ENCODE results near the gene HEXD. TPM values are rescaled to one million over a fixed set of nuclear protein-coding genes. Genes with fewer than 3 reads are reported as not detected.

The HEXD gene
- total RNA-seq, 1 donor from 2014 or later, result 11.4 TPM

GRCh38 chr17:82400206-82400605 is 17.9 kb upstream of the HEXD start:
- no peak for DNase-seq (ENCODE audit: low read depth)
- H3K4me3 ChIP-seq (ENCODE audit: low read depth, low read length), result no peak overlapping the region
- no peak for TF ChIP-seq CTCF (conservative IDR thresholded peaks at IDR 0.05; ENCODE audit: low read depth, low read length)

- H3K4me3 ChIP-seq (ENCODE audit: low read depth, low read length), result no peak overlapping the region
- TF ChIP-seq CTCF (conservative IDR thresholded peaks at IDR 0.05; ENCODE audit: low read depth, low read length), result no peak
- DNase-seq (ENCODE audit: low read depth), result no peak
These were observed 17.3 kb upstream of the HEXD start for GRCh38 chr17:82400830-82401229.

- no peak for DNase-seq (ENCODE audit: low read depth)
- no peak for TF ChIP-seq CTCF (conservative IDR thresholded peaks at IDR 0.05; ENCODE audit: low read depth, low read length)
- no peak overlapping the region for H3K4me3 ChIP-seq (ENCODE audit: low read depth, low read length)
These were observed 15.3 kb upstream of the HEXD start for GRCh38 chr17:82402865-82403264.

DNA sequence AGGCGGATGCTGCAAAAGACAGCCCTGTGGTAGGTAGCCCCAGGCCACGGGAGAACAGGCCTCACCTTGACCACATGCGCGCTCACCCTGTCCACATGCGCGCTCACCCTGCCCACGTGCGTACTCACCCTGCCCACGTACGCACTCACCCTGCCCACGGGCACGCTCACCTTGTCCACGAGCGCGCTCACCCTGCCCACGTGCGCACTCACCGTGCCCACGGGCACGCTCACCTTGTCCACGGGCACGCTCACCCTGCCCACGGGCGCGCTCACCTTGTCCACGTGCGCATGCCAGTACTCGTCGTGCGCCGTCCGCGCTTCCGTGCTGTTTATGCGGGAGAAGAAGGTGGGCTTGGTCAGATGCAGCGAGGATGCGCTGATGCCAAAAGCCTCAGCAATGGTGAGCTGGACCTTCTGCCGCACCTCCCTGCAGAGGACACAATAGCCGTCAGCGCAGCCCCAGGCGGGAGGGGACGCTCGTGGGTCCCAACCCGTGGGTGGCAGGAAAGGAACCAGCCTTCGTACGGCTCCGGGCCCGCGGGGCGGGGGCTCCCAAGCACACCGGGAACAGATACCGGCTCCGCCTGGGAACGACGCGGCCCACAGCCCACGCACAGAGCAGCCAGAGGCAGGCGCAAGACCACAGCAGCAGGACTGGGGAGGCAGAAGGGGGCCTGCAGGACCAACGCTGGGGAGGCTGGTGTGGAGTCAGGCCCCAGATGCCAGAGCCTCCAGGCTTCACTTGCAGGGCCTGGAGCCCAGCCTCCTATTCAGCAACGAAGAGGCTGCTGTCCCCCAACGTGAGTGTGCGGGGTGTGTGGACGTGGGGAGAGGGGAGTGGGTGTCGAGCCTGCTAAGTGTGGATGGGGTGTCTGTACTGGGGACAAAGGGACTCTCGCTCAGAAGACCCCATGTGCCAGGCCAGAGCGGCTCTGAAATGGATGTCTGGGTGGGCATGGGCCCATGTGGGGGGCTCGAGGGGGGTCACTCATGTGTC is 14.2 kb upstream of the HEXD start:
- no peak overlapping the region for H3K4me3 ChIP-seq (ENCODE audit: low read depth, low read length)
- no peak for DNase-seq (ENCODE audit: low read depth)
- no peak for TF ChIP-seq CTCF (conservative IDR thresholded peaks at IDR 0.05; ENCODE audit: low read depth, low read length)

GRCh38 chr17:82405051-82405450 is 13.1 kb upstream of the HEXD start:
- TF ChIP-seq CTCF (conservative IDR thresholded peaks at IDR 0.05; ENCODE audit: low read depth, low read length), result no peak
- no peak overlapping the region for H3K4me3 ChIP-seq (ENCODE audit: low read depth, low read length)

DNA sequence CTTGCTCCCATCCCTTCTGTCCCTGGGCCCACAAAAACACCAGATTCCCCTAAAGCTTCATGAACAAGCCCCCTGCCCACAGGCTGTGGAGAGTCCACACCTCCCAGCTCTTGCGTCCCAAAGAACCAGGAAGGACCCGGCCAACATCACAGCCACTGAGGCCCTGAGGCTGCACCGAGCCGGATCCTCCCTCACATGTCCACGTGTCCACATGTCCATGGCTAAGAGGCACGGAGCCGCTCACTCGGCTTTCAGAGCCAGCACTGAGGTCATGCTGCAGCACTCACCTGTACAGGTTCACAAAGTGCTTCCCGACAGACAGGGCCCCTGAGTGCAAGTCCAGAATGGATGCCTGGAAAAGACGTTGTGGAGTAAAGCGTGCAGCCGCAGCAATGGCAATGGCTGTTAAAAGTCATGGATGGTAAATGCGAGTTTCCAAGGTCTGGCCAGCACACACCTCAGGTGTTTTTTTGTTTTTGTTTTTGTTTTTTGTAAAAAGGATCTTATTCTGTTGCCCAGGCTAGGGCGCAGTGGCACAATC is 11.9 kb upstream of the HEXD start:
- DNase-seq (ENCODE audit: low read depth), result no peak
- no peak for TF ChIP-seq CTCF (conservative IDR thresholded peaks at IDR 0.05; ENCODE audit: low read depth, low read length)
- no peak overlapping the region for H3K4me3 ChIP-seq (ENCODE audit: low read depth, low read length)

More at GRCh38 chr17:82405051-82405450, 13.1 kb upstream of the HEXD start:
- DNase-seq (ENCODE audit: low read depth), result no peak
